ENCODE measurements around the gene GRID2. TPM values are rescaled to one million over a fixed set of nuclear protein-coding genes. Genes with fewer than 3 reads are reported as not detected.

Gene GRID2
- polyA plus RNA-seq, 1 experiment: not detected

- POLR2A ChIA-PET: no interaction called here
- H3K27me3 ChIP-seq (ENCODE audit: control insufficient read depth, insufficient read depth, low read length): no peaks in the 10 kb centered on the region
- H3K9me3 ChIP-seq (ENCODE audit: control insufficient read depth, insufficient read depth, low read length): no peaks in the 10 kb centered on the region
- TF ChIP-seq CTCF (IDR thresholded peaks at IDR 0.05; ENCODE audit: low read depth, low read length): no peak
- no peak overlapping the region for H3K4me3 ChIP-seq (ENCODE audit: low read depth, low read length)
- CTCF ChIA-PET: no interaction called here
- H3K27ac ChIP-seq (ENCODE audit: low read depth, low read length): no peak overlapping the region
- no peak for DNase-seq (ENCODE audit: low read depth, low spot score)
Measured at GRCh38 chr4:92994727-92995126, 691.0 kb downstream of the GRID2 start.

- H3K27me3 ChIP-seq (ENCODE audit: control insufficient read depth, insufficient read depth, low read length): no peaks in the 10 kb centered on the region
- no peak for DNase-seq (ENCODE audit: low read depth, low spot score)
- no peak for TF ChIP-seq CTCF (IDR thresholded peaks at IDR 0.05; ENCODE audit: low read depth, low read length)
- H3K27ac ChIP-seq (ENCODE audit: low read depth, low read length): no peak overlapping the region
- CTCF ChIA-PET: no interaction called here
- H3K9me3 ChIP-seq (ENCODE audit: control insufficient read depth, insufficient read depth, low read length): no peaks in the 10 kb centered on the region
- no peak overlapping the region for H3K4me3 ChIP-seq (ENCODE audit: low read depth, low read length)
- POLR2A ChIA-PET: no interaction called here
Measured at GRCh38 chr4:92996533-92996932, 692.8 kb downstream of the GRID2 start.

DNA sequence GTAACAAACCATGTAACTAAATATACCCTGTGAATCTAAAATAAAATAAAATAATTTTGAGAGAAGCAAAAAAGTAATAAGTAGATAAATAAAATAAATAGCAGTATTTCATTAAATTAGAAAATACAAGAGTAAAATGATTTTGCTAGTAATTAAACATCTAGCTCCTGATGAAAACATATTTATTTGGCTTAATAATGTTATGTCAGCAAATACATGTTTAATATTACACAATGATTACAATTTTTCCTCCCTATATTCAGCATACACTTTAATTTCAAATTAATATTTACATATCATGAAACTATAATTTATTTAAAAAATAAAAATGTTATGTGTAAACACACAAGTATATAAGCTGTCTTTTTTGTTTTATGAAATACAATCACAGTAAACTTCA, 697.1 kb downstream of the GRID2 start:
- POLR2A ChIA-PET: no interaction called here
- no peak for TF ChIP-seq CTCF (IDR thresholded peaks at IDR 0.05; ENCODE audit: low read depth, low read length)
- no peak overlapping the region for H3K4me3 ChIP-seq (ENCODE audit: low read depth, low read length)
- CTCF ChIA-PET: interaction anchor here (1.0 kb wide), 1 partner anchor 764 kb away, joined by 3 read pairs; no protein-coding TSS in a partner anchor
- H3K9me3 ChIP-seq (ENCODE audit: control insufficient read depth, insufficient read depth, low read length): no peaks in the 10 kb centered on the region
- no peaks in the 10 kb centered on the region for H3K27me3 ChIP-seq (ENCODE audit: control insufficient read depth, insufficient read depth, low read length)
- DNase-seq (ENCODE audit: low read depth, low spot score): no peak
- no peak overlapping the region for H3K27ac ChIP-seq (ENCODE audit: low read depth, low read length)

DNA sequence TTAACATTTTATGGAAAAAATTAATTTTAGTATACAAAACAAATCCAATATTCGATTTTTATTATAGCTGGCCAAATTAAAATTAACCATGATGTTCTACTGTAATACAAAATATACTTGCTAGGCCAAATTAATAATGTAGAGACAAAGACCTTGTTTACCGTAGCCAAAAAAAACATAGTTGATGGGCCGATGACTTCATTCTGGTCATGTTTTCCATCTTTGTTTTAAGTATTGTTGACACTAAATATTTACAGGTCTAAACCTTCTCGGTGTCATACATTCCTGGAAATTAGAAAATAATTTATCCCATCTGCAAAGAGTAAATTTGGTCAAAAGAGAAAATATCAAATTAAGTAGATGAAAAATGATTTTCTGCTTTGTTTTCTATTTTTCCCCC, 698.5 kb downstream of the GRID2 start:
- H3K27ac ChIP-seq (ENCODE audit: low read depth, low read length): no peak overlapping the region
- no peak for TF ChIP-seq CTCF (IDR thresholded peaks at IDR 0.05; ENCODE audit: low read depth, low read length)
- H3K9me3 ChIP-seq (ENCODE audit: control insufficient read depth, insufficient read depth, low read length): no peaks in the 10 kb centered on the region
- no peak overlapping the region for H3K4me3 ChIP-seq (ENCODE audit: low read depth, low read length)
- ChIA-PET CTCF (no interaction called here), POLR2A (no interaction called here)
- H3K27me3 ChIP-seq (ENCODE audit: control insufficient read depth, insufficient read depth, low read length): no peaks in the 10 kb centered on the region
- DNase-seq (ENCODE audit: low read depth, low spot score): no peak

DNA sequence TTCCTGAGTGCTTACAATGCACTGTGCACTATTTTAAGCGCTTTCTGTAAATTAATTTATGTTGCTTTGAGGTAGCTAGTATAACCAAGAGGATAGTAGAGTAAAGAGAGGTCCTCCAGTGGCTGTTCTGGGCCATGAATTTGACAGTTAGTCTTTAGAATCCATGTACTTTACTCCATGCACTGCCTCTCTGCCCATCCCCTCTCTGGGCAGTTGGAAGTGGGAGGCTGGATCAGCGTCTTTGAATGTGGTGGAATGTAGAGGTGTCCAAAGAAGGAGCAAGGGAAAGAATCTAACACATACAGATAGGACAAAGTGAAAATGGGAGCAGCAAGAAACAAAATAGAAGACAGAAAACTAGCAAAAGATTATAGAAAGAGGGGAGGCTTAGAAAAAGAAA, 712.6 kb downstream of the GRID2 start:
- ChIA-PET CTCF (no interaction called here), POLR2A (no interaction called here)
- DNase-seq (ENCODE audit: low read depth, low spot score): no peak
- Histone ChIP-seq H3K9me3 (ENCODE audit: control insufficient read depth, insufficient read depth, low read length) (no peaks in the 10 kb centered on the region), H3K27me3 (ENCODE audit: control insufficient read depth, insufficient read depth, low read length) (no peaks in the 10 kb centered on the region), H3K4me3 (ENCODE audit: low read depth, low read length) (no peak overlapping the region), H3K27ac (ENCODE audit: low read depth, low read length) (no peak overlapping the region)
- no peak for TF ChIP-seq CTCF (IDR thresholded peaks at IDR 0.05; ENCODE audit: low read depth, low read length)

All from AG04450 (cell line).